DOHH2 (cell line): ENCODE results near the gene ARHGAP22.

Experiments used
- CTCF ChIP-seq: fragments of 200-600 bp; sonication (generic); IDR thresholded peaks from one replicate; pipeline ENCODE4 v1.5.1; 2014; ENCODE audit warnings: antibody characterized with exemption, mild to moderate bottlenecking, low read depth, low read length; ENCODE audit not compliant: poor library complexity, severe bottlenecking
- EZH2phosphoT487 ChIP-seq: fragments of 200-600 bp; sonication (generic); IDR thresholded peaks from 2 replicates; pipeline ENCODE4 v1.6.1; 2017; ENCODE audit warnings: borderline replicate concordance, mild to moderate bottlenecking, antibody characterized with exemption, low read length, moderate library complexity, mixed read lengths

GRCh38 chr10:48517911-48518811 is 86.7 kb downstream of the ARHGAP22 start:
- TF ChIP-seq CTCF = no peak
- no peak for TF ChIP-seq EZH2phosphoT487
